Measurements from ENCODE around the gene KIAA1755. TPM values are rescaled to one million over a fixed set of nuclear protein-coding genes. Genes with fewer than 3 reads are reported as not detected.

The KIAA1755 gene
- total and polyA plus RNA-seq, 10 of the 15 experiments (the other 5 are each of a cell fraction or from before 2014, with no cell fraction given): not detected

DNA sequence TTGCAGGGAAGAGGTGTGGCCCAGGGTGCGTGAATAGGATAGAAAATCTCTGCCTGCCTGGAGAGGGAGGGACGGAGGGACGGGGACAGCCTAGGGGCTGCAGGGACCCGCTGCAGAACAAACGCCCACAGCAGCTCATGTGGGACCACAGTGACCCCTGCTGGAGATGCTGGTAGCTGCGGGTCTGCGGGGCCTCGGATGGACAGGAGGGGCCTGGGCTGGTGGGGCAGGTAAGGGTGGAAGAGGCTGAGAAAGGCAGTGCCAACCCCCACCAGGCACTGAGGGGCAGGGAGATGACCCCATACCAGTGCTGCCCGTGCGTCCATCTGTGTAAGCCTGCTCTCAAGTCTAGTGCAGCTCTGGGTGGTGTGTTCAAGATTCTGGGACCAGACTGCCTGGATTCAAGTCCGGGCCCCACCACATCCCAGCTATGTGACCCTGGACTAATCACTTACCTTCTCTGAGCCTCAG lies 39.4 kb downstream of the KIAA1755 start:
- H3K9me3 ChIP-seq (replicated peaks; ENCODE audit: control insufficient read depth, insufficient read depth, low read length): no peaks in the 10 kb centered on the region
- H3K79me2 ChIP-seq (ENCODE audit: control insufficient read depth, insufficient read depth, low read length): no peaks in the 10 kb centered on the region
- no peaks in the 10 kb centered on the region; a peak in 1 of 4 replicates for H3K27me3 ChIP-seq (replicated peaks in 1 of 2; ENCODE audit: control insufficient read depth in 2 of 2, insufficient read depth in 2 of 2, low read length in 1 of 2)
- ChIA-PET RAD21 (ENCODE audit: unreplicated experiment) (interaction anchor here (0.7 to 6.9 kb wide), 38 partner anchors 11 to 657 kb away, joined by 3 to 80 read pairs (median 4); no protein-coding TSS in a partner anchor), CTCF (interaction anchor here (0.6 to 14.4 kb wide), 59 partner anchors 9 to 952 kb away, joined by 3 to 404 read pairs (median 5); partner anchors contain the start of gene TGM2), SMC1A (ENCODE audit: uncharacterized antibody, unreplicated experiment) (interaction anchor here (0.7 to 5.4 kb wide), 32 partner anchors 10 to 656 kb away, joined by 3 to 128 read pairs (median 6); no protein-coding TSS in a partner anchor), POLR2A (no interaction called here)
- in situ Hi-C loops (cut with MboI) (loop anchor here (10.0 kb wide), 1 partner anchor 656 kb away; no protein-coding TSS in a partner anchor), intact Hi-C loops (cut with micrococcal nuclease; ENCODE audit: unreplicated experiment) (loop anchor here (1.0 to 5.0 kb wide), 4 partner anchors 54 to 659 kb away; partner anchors contain the start of gene TGM2)
- no TSS peak for BruUV-seq (replicated peaks)
- H3K36me3 ChIP-seq (ENCODE audit: control insufficient read depth in 2 of 2, insufficient read depth in 2 of 2, low read length in 1 of 2): no peaks in the 10 kb centered on the region
- FAIRE-seq (peak; percentile 66), ATAC-seq (peak; percentile 92), DNase-seq (ENCODE audit: low read depth, low spot score) (no peak)
- WGBS (ENCODE audit: insufficient coverage, insufficient replicate concordance, low lambda C conversion rate, missing lambda C conversion rate): 6% methylated on average over 11 of the region's 11 CpGs
- no peak overlapping the region for H2AFZ ChIP-seq (ENCODE audit: control insufficient read depth, low read depth, low read length)
- H4K20me1 ChIP-seq (ENCODE audit: control insufficient read depth, insufficient read depth): no peaks in the 10 kb centered on the region; the same call in 1 of the 2 replicates
- no peak overlapping the region for H3K4me3 ChIP-seq
- TF ChIP-seq GATAD2B (conservative IDR thresholded peaks at IDR 0.05; ENCODE audit: low read depth) (no peak), KAT2A (conservative IDR thresholded peaks at IDR 0.05; ENCODE audit: control insufficient read depth, low read depth, low read length) (no peak), ZSCAN29 (IDR thresholded peaks at IDR 0.05) (no peak), MYC (IDR thresholded peaks at IDR 0.05; ENCODE audit: insufficient read depth, insufficient read length, insufficient replicate concordance, low read length, severe bottlenecking) (no peak), SMC3 (IDR thresholded peaks at IDR 0.05; ENCODE audit: borderline replicate concordance, low read length) (peak; percentile 92), MYB (IDR thresholded peaks at IDR 0.05; ENCODE audit: borderline replicate concordance, low read depth, low read length) (0 out of 2 replicates have a peak, but pooled peaks have one; percentile 5), RAD21 (IDR thresholded peaks at IDR 0.05; ENCODE audit: insufficient read depth, low read depth, low read length) (peak; percentile 88), HCFC1 (IDR thresholded peaks at IDR 0.05; ENCODE audit: low read length) (0 out of 2 replicates have a peak, but pooled peaks have one; percentile 22)
- TF ChIP-seq, protein P1, sequence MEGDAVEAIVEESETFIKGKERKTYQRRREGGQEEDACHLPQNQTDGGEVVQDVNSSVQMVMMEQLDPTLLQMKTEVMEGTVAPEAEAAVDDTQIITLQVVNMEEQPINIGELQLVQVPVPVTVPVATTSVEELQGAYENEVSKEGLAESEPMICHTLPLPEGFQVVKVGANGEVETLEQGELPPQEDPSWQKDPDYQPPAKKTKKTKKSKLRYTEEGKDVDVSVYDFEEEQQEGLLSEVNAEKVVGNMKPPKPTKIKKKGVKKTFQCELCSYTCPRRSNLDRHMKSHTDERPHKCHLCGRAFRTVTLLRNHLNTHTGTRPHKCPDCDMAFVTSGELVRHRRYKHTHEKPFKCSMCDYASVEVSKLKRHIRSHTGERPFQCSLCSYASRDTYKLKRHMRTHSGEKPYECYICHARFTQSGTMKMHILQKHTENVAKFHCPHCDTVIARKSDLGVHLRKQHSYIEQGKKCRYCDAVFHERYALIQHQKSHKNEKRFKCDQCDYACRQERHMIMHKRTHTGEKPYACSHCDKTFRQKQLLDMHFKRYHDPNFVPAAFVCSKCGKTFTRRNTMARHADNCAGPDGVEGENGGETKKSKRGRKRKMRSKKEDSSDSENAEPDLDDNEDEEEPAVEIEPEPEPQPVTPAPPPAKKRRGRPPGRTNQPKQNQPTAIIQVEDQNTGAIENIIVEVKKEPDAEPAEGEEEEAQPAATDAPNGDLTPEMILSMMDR (IDR thresholded peaks at IDR 0.05 in 2 of 3, conservative IDR thresholded peaks at IDR 0.05 in 1 of 3; ENCODE audit: control insufficient read depth in 2 of 3, extremely low read depth in 1 of 3, insufficient read depth in 1 of 3, low read depth in 3 of 3, low read length in 3 of 3): peak; percentile 85 to 95 (median 88)
- H3K9ac ChIP-seq (ENCODE audit: control insufficient read depth, insufficient read depth, low read length): no peak overlapping the region
- no peaks in the 10 kb centered on the region for H3K4me1 ChIP-seq (ENCODE audit: control insufficient read depth, insufficient read depth, low read length)
- 0 out of 2 replicates have a peak overlapping the region, but pooled peaks have one; percentile 11 for H3K4me2 ChIP-seq (ENCODE audit: control insufficient read depth, insufficient read depth)
- H3K27ac ChIP-seq (ENCODE audit: control insufficient read depth, insufficient read depth): no peak overlapping the region

All from GM12878 (cell line).